C1 segment of cervical spinal cord (tissue), 14 donors: ENCODE data around the gene OR2S2.
"Not testable (repeated sequence)": the region's sequence is repeated elsewhere in the genome, so short reads cannot be mapped to it uniquely, and the experiment has no call there.

ENCODE experiments used
- DNase-seq, 14 donors: peaks; one replicate each; lab custom pipeline; 2025; lab: John Stamatoyannopoulos, UW

OR2S2 gene

DNA sequence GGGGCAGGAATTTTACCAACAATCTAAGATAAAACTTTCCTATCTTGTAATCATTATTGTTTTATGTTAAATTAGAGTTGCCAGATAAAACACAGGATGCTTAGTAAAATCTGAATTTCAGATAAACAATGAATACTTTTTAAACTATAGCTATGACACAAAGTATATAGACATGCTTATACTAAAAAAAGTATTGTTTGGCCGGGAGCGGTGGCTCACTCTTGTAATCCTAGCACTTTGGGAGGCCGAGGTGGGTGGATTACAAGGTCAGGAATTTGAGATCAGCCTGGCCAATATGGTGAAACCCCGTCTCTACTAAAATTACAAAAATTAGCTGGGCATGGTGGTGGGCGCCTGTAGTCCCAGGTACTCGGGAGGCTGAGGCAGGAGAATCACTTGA lies 23.9 kb downstream of the OR2S2 start:
- DNase-seq: not testable (repeated sequence)

- no peak for DNase-seq
These were observed 24.3 kb downstream of the OR2S2 start for GRCh38 chr9:35933550-35934067.

DNA sequence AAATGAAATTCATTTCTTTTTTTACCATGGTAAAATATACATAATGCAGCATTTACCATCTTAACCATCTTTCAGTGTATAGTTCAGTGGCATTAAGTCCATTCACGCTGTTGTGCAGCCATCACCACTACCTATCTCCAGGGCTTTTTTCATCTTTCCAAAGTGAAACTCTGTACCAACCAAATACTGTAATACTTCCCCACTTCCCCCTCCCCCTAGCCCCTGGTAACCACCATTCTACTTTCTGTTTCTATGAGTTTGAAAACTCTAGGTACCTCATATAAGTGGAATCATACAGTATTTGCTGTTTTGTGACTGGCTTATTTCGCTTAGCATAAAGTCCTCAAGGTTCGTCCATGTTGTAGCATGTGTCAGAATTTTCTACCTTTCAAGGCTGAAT lies 25.2 kb downstream of the OR2S2 start:
- DNase-seq: no peak

- DNase-seq: no peak
These were observed 27.0 kb downstream of the OR2S2 start for GRCh38 chr9:35930989-35931388.

- DNase-seq: no peak
These were observed 27.4 kb downstream of the OR2S2 start for GRCh38 chr9:35930521-35930920.

- no peak for DNase-seq
These were observed 28.6 kb downstream of the OR2S2 start for GRCh38 chr9:35929453-35929718.

GRCh38 chr9:35928591-35929452 lies 29.1 kb downstream of the OR2S2 start:
- DNase-seq: no peak

- peak in 1 of 14 donors; percentile 5 for DNase-seq
These were observed 33.8 kb downstream of the OR2S2 start for GRCh38 chr9:35923927-35924763.

DNA sequence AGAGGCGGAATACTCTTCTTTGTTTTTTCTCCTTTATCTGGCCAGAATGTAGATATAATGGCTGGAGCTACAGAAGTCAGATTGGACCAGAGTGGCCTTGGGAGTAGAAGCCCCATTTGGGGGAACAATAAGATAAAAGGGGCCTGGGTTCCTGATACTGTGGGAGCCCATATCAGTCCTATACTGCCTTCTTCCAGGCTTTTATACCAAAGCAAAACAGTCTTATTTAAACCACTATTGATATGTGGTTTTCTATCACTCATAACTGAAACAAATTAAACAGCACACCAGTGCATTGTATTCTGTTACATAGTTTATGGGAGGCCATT lies 34.4 kb downstream of the OR2S2 start:
- DNase-seq: no peak

- DNase-seq: no peak
These were observed 37.8 kb downstream of the OR2S2 start for GRCh38 chr9:35920051-35920620.

- no peak for DNase-seq
These were observed 38.5 kb downstream of the OR2S2 start for GRCh38 chr9:35919212-35920008.

DNA sequence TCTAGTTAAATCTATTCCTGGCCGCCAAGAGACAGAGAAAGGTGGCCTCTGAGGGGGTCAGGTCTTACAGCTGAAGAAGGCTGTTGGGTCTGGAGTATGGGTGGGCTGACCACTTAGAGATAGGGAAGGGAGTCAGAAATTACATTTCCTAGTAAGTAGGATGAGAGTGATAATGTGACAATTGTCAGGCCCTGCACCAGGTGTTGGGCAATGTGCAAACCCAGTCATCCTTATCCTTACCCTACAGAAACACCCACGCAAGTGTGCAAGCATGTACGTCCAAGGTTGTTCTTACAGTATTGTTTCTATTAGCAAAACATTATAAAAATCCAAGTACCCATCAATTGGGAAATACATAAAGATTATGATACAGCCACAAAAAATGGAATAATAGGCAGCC lies 39.2 kb downstream of the OR2S2 start:
- no peak for DNase-seq

DNA sequence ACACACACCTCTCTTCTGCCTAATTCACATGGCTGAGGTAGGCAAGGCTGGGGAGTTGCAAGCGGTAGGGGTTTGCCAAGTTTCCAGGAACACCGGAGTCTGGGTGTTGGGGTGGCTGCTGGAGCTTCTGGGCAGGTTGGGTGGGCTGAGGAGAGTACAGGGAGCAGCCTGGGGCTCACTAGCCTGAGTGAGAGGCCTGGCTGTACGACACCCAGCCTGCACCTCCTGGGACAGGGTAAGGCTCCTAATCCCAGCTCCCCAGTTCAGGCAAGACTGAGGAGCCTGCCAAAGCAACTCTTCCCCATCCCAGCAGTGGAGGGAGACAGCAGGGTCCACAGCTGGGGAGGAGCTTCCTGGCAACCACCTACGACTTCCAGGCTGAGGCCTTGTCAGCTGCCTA lies 40.7 kb downstream of the OR2S2 start:
- no peak for DNase-seq

GRCh38 chr9:35915681-35916294 lies 42.2 kb downstream of the OR2S2 start:
- no peak for DNase-seq

DNA sequence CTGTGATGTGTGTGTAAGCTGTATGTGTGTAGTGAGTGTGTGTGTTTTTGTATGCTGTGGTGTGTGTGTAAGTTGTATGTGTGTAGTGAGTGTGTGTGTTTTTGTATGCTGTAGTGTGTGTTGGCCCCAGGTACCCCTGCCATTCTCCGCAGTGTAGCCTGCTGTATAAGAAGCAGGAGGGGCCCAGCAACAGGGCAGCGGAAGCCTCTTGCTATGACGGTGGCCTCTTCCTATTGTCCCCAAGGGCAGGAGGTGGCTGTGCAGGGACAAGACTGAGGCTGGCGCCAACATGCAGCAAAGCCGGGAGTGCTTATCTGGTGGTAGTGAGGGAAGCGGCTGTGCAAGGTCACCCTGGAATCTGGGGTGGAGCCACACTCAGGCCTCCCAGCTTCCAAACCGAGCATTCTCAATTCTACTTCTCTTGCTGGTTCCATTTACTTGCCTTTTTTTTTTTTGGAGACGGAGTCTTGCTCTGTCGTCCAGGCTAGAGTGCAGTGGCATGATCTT lies 43.6 kb downstream of the OR2S2 start:
- no peak for DNase-seq

- DNase-seq: not testable (repeated sequence)
These were observed 44.5 kb downstream of the OR2S2 start for GRCh38 chr9:35913429-35913828.

DNA sequence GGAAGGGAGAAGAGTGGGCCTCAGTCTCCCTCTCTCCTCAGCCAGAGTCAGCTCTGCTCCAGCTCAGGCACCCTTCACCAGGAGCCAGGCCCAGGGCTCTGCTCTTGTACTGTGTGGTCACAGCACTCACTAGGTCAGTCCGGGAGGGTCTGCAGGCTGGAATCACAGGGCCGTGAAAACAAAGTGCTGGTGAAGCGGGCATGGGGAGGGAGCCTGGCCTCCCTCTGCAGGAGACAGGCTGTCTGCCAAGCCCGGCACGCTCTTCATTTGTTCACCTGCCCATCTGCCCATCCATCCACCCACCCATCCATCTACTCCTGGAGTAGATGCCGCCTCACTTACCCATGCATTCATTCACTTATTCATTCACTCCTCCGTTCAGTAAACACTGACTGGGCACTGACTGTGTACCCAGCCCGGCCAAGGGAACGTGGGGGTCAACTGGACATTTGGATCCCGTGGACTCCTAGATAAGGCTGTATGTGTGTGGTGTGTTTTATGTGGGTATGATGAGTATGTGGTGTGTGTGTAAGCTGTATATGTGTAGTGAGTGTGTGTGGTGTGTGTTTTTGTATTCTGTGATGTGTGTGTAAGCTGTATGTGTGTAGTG lies 45.1 kb downstream of the OR2S2 start:
- no peak for DNase-seq

DNA sequence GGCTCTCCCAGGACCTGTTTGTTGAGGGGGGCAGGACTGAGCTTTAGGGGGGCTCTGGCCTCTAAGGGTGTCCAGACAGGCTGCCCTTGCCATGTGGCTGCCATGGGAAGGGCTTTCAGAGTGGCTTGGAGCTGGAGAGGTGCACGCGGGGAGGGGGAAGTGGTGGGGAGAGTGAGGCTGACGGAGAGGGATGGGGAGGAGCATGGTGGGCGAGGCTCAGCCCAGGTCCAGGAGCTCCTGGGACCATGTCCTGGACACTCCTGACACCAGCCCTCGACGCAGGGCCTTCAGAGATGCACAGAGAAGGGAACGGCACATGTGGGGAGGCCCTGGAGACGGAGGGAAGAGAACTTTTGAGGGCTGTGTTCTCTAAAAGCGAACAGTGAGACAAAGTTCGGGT lies 46.3 kb downstream of the OR2S2 start:
- DNase-seq: no peak

GRCh38 chr9:35910613-35911359 lies 47.2 kb downstream of the OR2S2 start:
- no peak for DNase-seq
